HepG2 (cell line): ENCODE measurements around the gene OR6S1. TPM values are rescaled to one million over a fixed set of nuclear protein-coding genes. Genes with fewer than 3 reads are reported as not detected.

Experiments used
- ETV5 ChIP-seq: IDR thresholded peaks from 2 replicates; pipeline ENCODE4 v1.6.1; 2018; ENCODE audit warnings: missing biosample characterization, missing genetic modification reagents, inconsistent platforms, borderline replicate concordance
- MIER2 ChIP-seq: IDR thresholded peaks from 2 replicates; pipeline ENCODE4 v1.6.1; 2016; ENCODE audit warnings: missing biosample characterization, missing genetic modification reagents
- SALL2 ChIP-seq: sonication (generic); formaldehyde crosslinking; IDR thresholded peaks from 2 replicates; pipeline ENCODE4 v1.8.1; 2023; ENCODE audit warnings: mild to moderate bottlenecking, missing genetic modification reagents, inconsistent platforms
- SNRNP70 ChIP-seq: fragments of 200-400 bp; formaldehyde crosslinking; IDR thresholded peaks from 2 replicates; pipeline ENCODE4 v1.6.1; 2017; ENCODE audit warnings: mild to moderate bottlenecking, low read depth, low read length, moderate library complexity
- ZNF350 ChIP-seq: sonication (generic); formaldehyde crosslinking; IDR thresholded peaks from 2 replicates; pipeline ENCODE4 v1.4.0; 2020; ENCODE audit warnings: mild to moderate bottlenecking, low read depth, missing genetic modification reagents, borderline replicate concordance
- polyA plus RNA-seq, 8 experiments: library from polyadenylated mRNA; depleted of rRNA in 3 of 8; stranded (reverse) in 7 of 8; unstranded in 1 of 8; fragments of >200 nt; fragmentation: Illumina TruSeq in 4 of 8; extraction: Trizol in 4 of 8; gene quantifications; 2 replicates each; pipeline versions ENCODE4 v1.2.1 to v1.2.3, GENCODE V29; 2011 to 2016; ENCODE audit warnings: low read depth in 4 of 8, missing spikeins in 1 of 8, mixed read lengths in 1 of 8; ENCODE audit not compliant: insufficient read depth in 1 of 8
- total RNA-seq, 5 experiments: library from RNA; depleted of rRNA; stranded (reverse); fragments of >200 nt; fragmentation: Illumina TruSeq; extraction: Trizol; gene quantifications; 2 replicates each; pipeline ENCODE4 v1.2.3, GENCODE V29; 2016; ENCODE audit warnings: low read depth in 1 of 5
- TF ChIP-seq, protein P1 (sequence below): sonication (generic); formaldehyde crosslinking; IDR thresholded peaks from one replicate; pipeline ENCODE4 v1.5.1; 2020; ENCODE audit warnings: mild to moderate bottlenecking, missing genetic modification reagents; ENCODE audit errors: not compliant biosample characterization
- TF ChIP-seq, protein P2 (sequence below), 2 experiments: sonication (generic) in 1 of 2; formaldehyde crosslinking in 1 of 2; IDR thresholded peaks; 2 replicates each; pipeline versions ENCODE4 v1.4.0 to v1.6.1; 2018 to 2020; ENCODE audit warnings: missing genetic modification reagents in 2 of 2, borderline replicate concordance in 1 of 2, low read depth in 1 of 2, mild to moderate bottlenecking in 1 of 2, missing biosample characterization in 1 of 2
- TF ChIP-seq, protein P3 (sequence below), 2 experiments: sonication (generic) in 1 of 2; formaldehyde crosslinking in 1 of 2; IDR thresholded peaks; 2 replicates each; pipeline versions ENCODE4 v1.6.1 to v1.9.0; 2014 to 2022; ENCODE audit warnings: antibody characterized with exemption in 1 of 2, borderline replicate concordance in 1 of 2, inconsistent platforms in 1 of 2, low read depth in 1 of 2, missing genetic modification reagents in 1 of 2

The OR6S1 gene
- total and polyA plus RNA-seq, 2 of the 13 experiments (the other 11 are each of a cell fraction or from before 2014, with no cell fraction given): 0.09 TPM; not detected in 1

DNA sequence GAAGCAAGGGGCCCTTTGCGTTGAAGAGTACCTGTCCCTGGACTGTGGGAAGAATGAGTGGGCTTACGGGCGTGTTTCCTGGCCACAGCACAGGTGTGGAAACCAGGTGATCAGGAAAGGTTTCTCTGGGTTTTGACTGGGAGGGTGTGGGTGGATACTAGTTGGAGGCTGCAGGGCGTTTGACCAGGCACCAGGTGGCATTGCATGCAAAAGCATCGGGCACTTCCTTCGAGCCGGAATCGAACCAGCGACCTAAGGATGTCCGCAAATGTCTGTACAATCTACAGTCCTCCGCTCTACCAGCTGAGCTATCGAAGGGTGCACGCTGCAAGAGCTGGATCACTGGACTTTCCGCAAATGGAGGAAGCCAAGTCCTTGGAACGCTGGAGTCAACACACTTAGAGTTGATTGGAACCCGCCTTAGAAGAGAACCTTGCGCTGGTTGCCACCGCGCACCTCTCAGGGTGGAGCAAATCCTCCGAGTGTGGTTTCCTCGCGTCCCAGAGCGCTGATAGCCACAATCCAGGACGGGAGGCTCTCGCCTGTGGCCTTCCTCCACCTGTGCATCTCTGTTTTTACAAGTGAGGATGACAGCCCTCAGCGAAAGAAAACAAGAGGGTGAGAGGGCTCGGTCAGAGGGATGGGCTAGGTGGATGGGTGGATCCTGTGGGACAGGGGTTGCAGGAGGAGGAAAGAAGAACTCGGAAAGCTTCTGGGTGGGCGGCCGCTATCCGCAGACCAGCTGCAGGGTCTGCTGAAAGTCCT, 21.7 kb upstream of the OR6S1 start (continued):
- TF ChIP-seq, protein P1, sequence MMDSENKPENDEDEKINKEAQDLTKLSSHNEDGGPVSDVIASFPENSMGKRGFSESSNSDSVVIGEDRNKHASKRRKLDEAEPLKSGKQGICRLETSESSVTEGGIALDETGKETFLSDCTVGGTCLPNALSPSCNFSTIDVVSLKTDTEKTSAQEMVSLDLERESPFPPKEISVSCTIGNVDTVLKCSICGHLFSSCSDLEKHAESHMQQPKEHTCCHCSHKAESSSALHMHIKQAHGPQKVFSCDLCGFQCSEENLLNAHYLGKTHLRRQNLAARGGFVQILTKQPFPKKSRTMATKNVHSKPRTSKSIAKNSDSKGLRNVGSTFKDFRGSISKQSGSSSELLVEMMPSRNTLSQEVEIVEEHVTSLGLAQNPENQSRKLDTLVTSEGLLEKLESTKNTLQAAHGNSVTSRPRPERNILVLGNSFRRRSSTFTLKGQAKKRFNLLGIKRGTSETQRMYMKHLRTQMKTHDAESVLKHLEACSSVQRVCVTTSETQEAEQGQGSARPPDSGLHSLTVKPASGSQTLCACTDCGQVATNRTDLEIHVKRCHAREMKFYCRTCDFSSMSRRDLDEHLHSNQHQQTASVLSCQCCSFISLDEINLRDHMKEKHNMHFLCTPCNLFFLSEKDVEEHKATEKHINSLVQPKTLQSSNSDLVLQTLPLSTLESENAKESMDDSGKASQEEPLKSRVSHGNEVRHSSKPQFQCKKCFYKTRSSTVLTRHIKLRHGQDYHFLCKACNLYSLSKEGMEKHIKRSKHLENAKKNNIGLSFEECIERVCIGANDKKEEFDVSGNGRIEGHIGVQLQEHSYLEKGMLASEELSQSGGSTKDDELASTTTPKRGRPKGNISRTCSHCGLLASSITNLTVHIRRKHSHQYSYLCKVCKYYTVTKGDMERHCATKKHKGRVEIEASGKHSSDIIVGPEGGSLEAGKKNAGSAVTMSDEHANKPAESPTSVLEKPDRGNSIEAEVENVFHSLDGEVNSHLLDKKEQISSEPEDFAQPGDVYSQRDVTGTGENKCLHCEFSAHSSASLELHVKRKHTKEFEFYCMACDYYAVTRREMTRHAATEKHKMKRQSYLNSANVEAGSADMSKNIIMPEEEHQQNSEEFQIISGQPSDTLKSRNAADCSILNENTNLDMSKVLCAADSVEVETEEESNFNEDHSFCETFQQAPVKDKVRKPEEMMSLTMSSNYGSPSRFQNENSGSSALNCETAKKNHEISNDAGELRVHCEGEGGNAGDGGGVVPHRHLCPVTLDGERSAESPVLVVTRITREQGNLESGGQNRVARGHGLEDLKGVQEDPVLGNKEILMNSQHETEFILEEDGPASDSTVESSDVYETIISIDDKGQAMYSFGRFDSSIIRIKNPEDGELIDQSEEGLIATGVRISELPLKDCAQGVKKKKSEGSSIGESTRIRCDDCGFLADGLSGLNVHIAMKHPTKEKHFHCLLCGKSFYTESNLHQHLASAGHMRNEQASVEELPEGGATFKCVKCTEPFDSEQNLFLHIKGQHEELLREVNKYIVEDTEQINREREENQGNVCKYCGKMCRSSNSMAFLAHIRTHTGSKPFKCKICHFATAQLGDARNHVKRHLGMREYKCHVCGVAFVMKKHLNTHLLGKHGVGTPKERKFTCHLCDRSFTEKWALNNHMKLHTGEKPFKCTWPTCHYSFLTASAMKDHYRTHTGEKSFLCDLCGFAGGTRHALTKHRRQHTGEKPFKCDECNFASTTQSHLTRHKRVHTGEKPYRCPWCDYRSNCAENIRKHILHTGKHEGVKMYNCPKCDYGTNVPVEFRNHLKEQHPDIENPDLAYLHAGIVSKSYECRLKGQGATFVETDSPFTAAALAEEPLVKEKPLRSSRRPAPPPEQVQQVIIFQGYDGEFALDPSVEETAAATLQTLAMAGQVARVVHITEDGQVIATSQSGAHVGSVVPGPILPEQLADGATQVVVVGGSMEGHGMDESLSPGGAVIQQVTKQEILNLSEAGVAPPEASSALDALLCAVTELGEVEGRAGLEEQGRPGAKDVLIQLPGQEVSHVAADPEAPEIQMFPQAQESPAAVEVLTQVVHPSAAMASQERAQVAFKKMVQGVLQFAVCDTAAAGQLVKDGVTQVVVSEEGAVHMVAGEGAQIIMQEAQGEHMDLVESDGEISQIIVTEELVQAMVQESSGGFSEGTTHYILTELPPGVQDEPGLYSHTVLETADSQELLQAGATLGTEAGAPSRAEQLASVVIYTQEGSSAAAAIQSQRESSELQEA (CRISPR knock-in tag): no peak
- TF ChIP-seq, protein P2, sequence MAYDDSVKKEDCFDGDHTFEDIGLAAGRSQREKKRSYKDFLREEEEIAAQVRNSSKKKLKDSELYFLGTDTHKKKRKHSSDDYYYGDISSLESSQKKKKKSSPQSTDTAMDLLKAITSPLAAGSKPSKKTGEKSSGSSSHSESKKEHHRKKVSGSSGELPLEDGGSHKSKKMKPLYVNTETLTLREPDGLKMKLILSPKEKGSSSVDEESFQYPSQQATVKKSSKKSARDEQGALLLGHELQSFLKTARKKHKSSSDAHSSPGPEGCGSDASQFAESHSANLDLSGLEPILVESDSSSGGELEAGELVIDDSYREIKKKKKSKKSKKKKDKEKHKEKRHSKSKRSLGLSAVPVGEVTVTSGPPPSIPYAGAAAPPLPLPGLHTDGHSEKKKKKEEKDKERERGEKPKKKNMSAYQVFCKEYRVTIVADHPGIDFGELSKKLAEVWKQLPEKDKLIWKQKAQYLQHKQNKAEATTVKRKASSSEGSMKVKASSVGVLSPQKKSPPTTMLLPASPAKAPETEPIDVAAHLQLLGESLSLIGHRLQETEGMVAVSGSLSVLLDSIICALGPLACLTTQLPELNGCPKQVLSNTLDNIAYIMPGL (CRISPR knock-in tag; IDR thresholded peaks at IDR 0.05; ENCODE audit: borderline replicate concordance in 1 of 2, low read depth in 1 of 2): peak; percentile 94 to 95
- peak; percentile 36; the same call in 1 of the 2 replicates for TF ChIP-seq ETV5 (CRISPR knock-in tag)
- TF ChIP-seq, protein P3, sequence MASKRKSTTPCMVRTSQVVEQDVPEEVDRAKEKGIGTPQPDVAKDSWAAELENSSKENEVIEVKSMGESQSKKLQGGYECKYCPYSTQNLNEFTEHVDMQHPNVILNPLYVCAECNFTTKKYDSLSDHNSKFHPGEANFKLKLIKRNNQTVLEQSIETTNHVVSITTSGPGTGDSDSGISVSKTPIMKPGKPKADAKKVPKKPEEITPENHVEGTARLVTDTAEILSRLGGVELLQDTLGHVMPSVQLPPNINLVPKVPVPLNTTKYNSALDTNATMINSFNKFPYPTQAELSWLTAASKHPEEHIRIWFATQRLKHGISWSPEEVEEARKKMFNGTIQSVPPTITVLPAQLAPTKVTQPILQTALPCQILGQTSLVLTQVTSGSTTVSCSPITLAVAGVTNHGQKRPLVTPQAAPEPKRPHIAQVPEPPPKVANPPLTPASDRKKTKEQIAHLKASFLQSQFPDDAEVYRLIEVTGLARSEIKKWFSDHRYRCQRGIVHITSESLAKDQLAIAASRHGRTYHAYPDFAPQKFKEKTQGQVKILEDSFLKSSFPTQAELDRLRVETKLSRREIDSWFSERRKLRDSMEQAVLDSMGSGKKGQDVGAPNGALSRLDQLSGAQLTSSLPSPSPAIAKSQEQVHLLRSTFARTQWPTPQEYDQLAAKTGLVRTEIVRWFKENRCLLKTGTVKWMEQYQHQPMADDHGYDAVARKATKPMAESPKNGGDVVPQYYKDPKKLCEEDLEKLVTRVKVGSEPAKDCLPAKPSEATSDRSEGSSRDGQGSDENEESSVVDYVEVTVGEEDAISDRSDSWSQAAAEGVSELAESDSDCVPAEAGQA (IDR thresholded peaks at IDR 0.05; ENCODE audit: low read depth): 0 out of 2 replicates have a peak, but pooled peaks have one; percentile 32
- TF ChIP-seq, protein P3 (CRISPR knock-in tag; IDR thresholded peaks at IDR 0.05; ENCODE audit: borderline replicate concordance): no peak
- TF ChIP-seq SNRNP70: no peak
- TF ChIP-seq ZNF350 (CRISPR knock-in tag): peak; percentile 31; the same call in 1 of the 2 replicates
- TF ChIP-seq SALL2 (CRISPR knock-in tag): peak; percentile 55; the same call in 1 of the 2 replicates
- peak; percentile 67; the same call in 1 of the 2 replicates for TF ChIP-seq MIER2
